Central memory CD8-positive, alpha-beta T cell (primary cell): Measurements from ENCODE around the gene CACNA2D2.

Experiments used
- ATAC-seq: fragments of 150-1000 bp; cut with Tn5 transposase; replicated peaks from 2 replicates; pipeline ENCODE4 v1.10.0; 2022; ENCODE audit warnings: mild to moderate bottlenecking, moderate FRiP score, moderate number of reproducible peaks; ENCODE audit not compliant: poor library complexity, severe bottlenecking; ENCODE audit errors: extremely low read depth
- DNase-seq, 2 donors: peaks; one replicate each; pipeline ENCODE4 v3.0.0; 2021; ENCODE audit warnings: low spot score in 2 of 2
- H3K27ac Mint-ChIP-seq: one replicate; pipeline ENCODE4 v1.8.0; 2022; ENCODE audit warnings: low read depth, mild to moderate bottlenecking, moderate library complexity, mixed read lengths
- H3K27me3 Mint-ChIP-seq: one replicate; pipeline ENCODE4 v1.8.0; 2022; ENCODE audit warnings: mixed read lengths
- H3K36me3 Mint-ChIP-seq: one replicate; pipeline ENCODE4 v1.8.0; 2022; ENCODE audit warnings: mild to moderate bottlenecking, moderate library complexity, mixed read lengths; ENCODE audit not compliant: insufficient read depth
- H3K4me1 Mint-ChIP-seq: one replicate; pipeline ENCODE4 v1.8.0; 2022; ENCODE audit warnings: mixed read lengths
- H3K4me3 Mint-ChIP-seq: one replicate; pipeline ENCODE4 v1.8.0; 2022; ENCODE audit warnings: mild to moderate bottlenecking, moderate library complexity, mixed read lengths
- H3K9me3 Mint-ChIP-seq: one replicate; pipeline ENCODE4 v1.8.0; 2022; ENCODE audit warnings: mixed read lengths

The CACNA2D2 gene

GRCh38 chr3:50327943-50328691 is 175.3 kb downstream of the CACNA2D2 start, which contains the start of gene TUSC2:
Gene TUSC2 (minus strand): TSS chr3:50328223. CDS start chr3:50328099, 124 bp downstream.
- peak; percentile 89 to 91 for DNase-seq
- peak; percentile 97 for ATAC-seq
- H3K4me1 Mint-ChIP-seq, result peaks cover 47% of the 10 kb centered on the region
- peaks cover 22% of the 10 kb centered on the region for H3K36me3 Mint-ChIP-seq
- H3K4me3 Mint-ChIP-seq, result peak within 1 kb of the TSS; percentile 82
- no peaks in the 10 kb centered on the region for H3K9me3 Mint-ChIP-seq
- peak within 1 kb of the TSS; percentile 82 for H3K27ac Mint-ChIP-seq
- no peaks in the 10 kb centered on the region for H3K27me3 Mint-ChIP-seq

- H3K9me3 Mint-ChIP-seq, result no peaks in the 10 kb centered on the region
- no peaks in the 10 kb centered on the region for H3K27me3 Mint-ChIP-seq
- no peak for ATAC-seq
- H3K27ac Mint-ChIP-seq, result peak overlapping the region; percentile 82
- H3K36me3 Mint-ChIP-seq, result peaks cover 17% of the 10 kb centered on the region
- peaks cover 41% of the 10 kb centered on the region for H3K4me1 Mint-ChIP-seq
- DNase-seq, result no peak
- H3K4me3 Mint-ChIP-seq, result peak overlapping the region; percentile 82
Measured at GRCh38 chr3:50327129-50327528, 176.3 kb downstream of the CACNA2D2 start.

GRCh38 chr3:50326182-50326541 is 177.3 kb downstream of the CACNA2D2 start:
- Mint-ChIP-seq H3K27me3 (no peaks in the 10 kb centered on the region), H3K9me3 (no peaks in the 10 kb centered on the region), H3K27ac (peak overlapping the region; percentile 55), H3K4me3 (peak overlapping the region; percentile 82), H3K4me1 (peaks cover 39% of the 10 kb centered on the region), H3K36me3 (peaks cover 14% of the 10 kb centered on the region)
- DNase-seq (no peak), ATAC-seq (no peak)

- peak overlapping the region; percentile 55 for H3K27ac Mint-ChIP-seq
- H3K4me3 Mint-ChIP-seq, result no peak overlapping the region
- H3K27me3 Mint-ChIP-seq, result no peaks in the 10 kb centered on the region
- H3K36me3 Mint-ChIP-seq, result peaks cover 13% of the 10 kb centered on the region
- DNase-seq, result no peak
- H3K9me3 Mint-ChIP-seq, result no peaks in the 10 kb centered on the region
- no peak for ATAC-seq
- H3K4me1 Mint-ChIP-seq, result peaks cover 41% of the 10 kb centered on the region
Measured at GRCh38 chr3:50325497-50326181, 177.8 kb downstream of the CACNA2D2 start.

DNA sequence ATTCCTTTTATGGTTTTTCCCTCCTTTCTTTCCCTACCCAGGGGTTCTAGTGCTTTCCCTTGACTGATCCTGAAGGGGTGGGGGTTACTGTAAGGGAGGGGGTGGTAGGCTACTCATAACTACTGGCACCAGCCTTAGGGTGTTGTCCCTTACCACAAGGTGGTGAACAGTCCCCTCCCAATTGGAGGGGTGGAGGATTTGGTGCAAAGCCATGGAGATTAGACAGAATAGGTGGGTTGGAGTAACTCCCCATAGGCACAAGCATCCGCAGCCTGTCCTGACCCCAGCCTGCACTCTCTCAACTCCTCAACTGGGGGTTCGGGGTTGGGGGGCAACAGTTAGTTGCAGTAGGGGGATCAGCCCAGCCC is 178.3 kb downstream of the CACNA2D2 start:
- no peak for ATAC-seq
- Mint-ChIP-seq H3K9me3 (no peaks in the 10 kb centered on the region), H3K27me3 (no peaks in the 10 kb centered on the region), H3K36me3 (peaks cover 13% of the 10 kb centered on the region), H3K4me3 (no peak overlapping the region), H3K27ac (peak overlapping the region; percentile 29), H3K4me1 (peaks cover 46% of the 10 kb centered on the region)
- no peak for DNase-seq

DNA sequence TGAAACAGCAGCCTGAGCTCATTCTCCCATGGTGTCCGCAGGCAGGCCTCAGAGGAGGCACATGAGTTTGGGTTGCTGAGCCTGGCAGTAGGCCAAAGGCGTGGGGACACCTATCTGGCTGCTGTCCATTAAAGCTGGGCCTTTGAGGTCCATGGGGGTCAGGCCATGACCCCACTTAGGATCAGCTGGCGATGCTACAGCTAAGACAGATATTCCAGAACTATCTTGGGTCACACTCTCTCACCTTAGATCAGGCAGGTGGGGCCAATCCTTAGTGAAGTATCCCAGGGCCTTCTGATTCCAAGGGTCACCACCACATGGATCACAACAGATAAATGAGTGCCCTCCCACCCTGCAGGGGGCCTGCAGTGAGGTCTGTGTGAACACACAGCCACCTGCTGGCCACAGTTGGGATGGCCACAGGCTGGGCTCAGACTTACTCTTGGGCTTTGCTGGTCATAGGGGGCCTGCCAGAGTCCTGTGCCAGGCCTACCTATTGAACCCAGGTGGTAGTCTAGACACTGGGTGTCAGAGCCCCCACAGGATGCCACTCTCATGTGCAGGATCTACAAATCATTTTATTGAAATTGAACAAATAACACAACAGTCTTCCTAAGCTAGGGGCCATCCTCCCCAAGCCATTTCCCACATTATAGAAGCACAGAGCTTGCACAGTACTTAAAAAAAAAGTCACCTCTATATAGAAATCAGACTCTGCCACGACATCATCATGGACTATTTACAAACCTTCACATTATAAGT is 178.9 kb downstream of the CACNA2D2 start:
- H3K9me3 Mint-ChIP-seq, result no peaks in the 10 kb centered on the region
- peak in 1 of 2 donors; percentile 57 for DNase-seq
- peaks cover 50% of the 10 kb centered on the region for H3K4me1 Mint-ChIP-seq
- peak overlapping the region; percentile 29 for H3K27ac Mint-ChIP-seq
- H3K27me3 Mint-ChIP-seq, result no peaks in the 10 kb centered on the region
- H3K36me3 Mint-ChIP-seq, result peaks cover 10% of the 10 kb centered on the region
- no peak overlapping the region for H3K4me3 Mint-ChIP-seq
- ATAC-seq, result no peak

DNA sequence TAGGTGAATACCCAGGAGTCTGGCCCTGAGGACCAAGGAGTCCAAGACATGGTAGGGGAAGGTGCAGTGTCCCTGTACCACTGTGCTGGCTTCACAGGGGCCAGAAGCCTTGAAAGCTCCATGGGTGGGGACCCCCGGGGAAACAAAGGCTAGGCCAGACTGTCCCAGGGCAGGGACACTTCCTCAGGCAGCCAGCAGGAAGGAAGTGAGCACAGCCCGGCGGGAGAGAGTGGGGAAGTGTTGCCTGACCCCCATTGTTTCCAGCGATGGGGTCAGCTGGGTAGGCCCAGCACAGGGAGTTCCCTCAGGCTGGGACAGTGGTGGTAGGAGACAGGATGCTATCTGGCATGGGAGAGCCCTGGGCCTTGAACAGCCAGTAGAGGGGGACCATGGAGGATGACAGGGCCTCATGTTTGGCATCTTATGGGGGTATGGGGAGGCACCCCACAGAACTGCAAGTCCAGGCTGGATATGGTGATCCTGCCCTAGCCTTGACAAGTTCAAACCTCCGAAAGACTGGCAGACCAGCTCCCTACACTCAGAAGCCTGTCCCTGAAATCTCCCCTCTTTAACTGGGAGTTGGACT is 179.7 kb downstream of the CACNA2D2 start:
- H3K27ac Mint-ChIP-seq, result no peak overlapping the region
- H3K36me3 Mint-ChIP-seq, result peaks cover 7% of the 10 kb centered on the region
- ATAC-seq (no peak), DNase-seq (no peak)
- no peaks in the 10 kb centered on the region for H3K9me3 Mint-ChIP-seq
- peaks cover 54% of the 10 kb centered on the region for H3K4me1 Mint-ChIP-seq
- no peaks in the 10 kb centered on the region for H3K27me3 Mint-ChIP-seq
- no peak overlapping the region for H3K4me3 Mint-ChIP-seq

DNA sequence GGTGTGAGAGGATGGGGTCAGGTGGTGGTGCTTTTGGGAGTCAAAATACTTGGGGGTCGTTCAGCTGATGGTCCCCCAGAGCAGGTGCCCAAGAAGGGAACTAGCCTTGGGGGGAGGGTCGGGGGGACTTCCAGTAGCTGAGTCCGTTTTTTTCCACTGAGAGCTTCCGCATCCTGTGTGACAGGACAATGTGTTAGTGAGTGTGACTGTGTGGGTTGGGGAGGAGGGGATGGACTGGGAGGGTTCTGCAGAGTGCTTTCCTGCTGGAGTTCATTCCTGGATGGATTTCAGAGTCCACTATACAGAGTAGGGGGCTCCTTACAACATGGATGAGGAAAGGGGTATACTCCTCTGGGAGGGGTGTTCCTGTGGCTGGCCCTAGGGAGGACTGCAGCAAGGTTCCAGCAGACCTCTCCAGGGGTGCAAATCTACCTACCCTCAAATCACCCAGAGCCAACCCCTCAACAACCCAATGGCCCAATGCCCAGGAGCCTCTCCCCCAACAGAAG is 180.3 kb downstream of the CACNA2D2 start:
- no peaks in the 10 kb centered on the region for H3K9me3 Mint-ChIP-seq
- DNase-seq (no peak), ATAC-seq (no peak)
- H3K4me1 Mint-ChIP-seq, result peaks cover 57% of the 10 kb centered on the region
- no peak overlapping the region for H3K4me3 Mint-ChIP-seq
- H3K27me3 Mint-ChIP-seq, result no peaks in the 10 kb centered on the region
- no peak overlapping the region for H3K27ac Mint-ChIP-seq
- H3K36me3 Mint-ChIP-seq, result peaks cover 5% of the 10 kb centered on the region

GRCh38 chr3:50322386-50323091 is 180.9 kb downstream of the CACNA2D2 start, which contains the start of gene HYAL2:
Gene HYAL2 (minus strand): TSS chr3:50322745. CDS start chr3:50320489, 2,256 bp downstream.
- DNase-seq (no peak), ATAC-seq (no peak)
- Mint-ChIP-seq H3K27me3 (no peaks in the 10 kb centered on the region), H3K27ac (peak within 1 kb of the TSS; percentile 83), H3K4me3 (peak within 1 kb of the TSS; percentile 85), H3K4me1 (peaks cover 55% of the 10 kb centered on the region), H3K36me3 (peaks cover 3% of the 10 kb centered on the region), H3K9me3 (no peaks in the 10 kb centered on the region)

- no peak for DNase-seq
- ATAC-seq, result no peak
- Mint-ChIP-seq H3K36me3 (peaks cover 3% of the 10 kb centered on the region), H3K27me3 (no peaks in the 10 kb centered on the region), H3K27ac (peak overlapping the region; percentile 83), H3K4me3 (peak overlapping the region; percentile 85), H3K4me1 (peaks cover 52% of the 10 kb centered on the region), H3K9me3 (no peaks in the 10 kb centered on the region)
Measured at GRCh38 chr3:50322115-50322385, 181.4 kb downstream of the CACNA2D2 start.

- Mint-ChIP-seq H3K27me3 (no peaks in the 10 kb centered on the region), H3K4me3 (peak overlapping the region; percentile 85), H3K36me3 (peaks cover 3% of the 10 kb centered on the region), H3K4me1 (peaks cover 52% of the 10 kb centered on the region), H3K27ac (peak overlapping the region; percentile 83), H3K9me3 (no peaks in the 10 kb centered on the region)
- ATAC-seq (peak; percentile 63), DNase-seq (peak; percentile 66)
Measured at GRCh38 chr3:50321336-50322114, 181.9 kb downstream of the CACNA2D2 start.
